Measurements from ENCODE around the gene GPC6. TPM values are rescaled to one million over a fixed set of nuclear protein-coding genes. Genes with fewer than 3 reads are reported as not detected.

GPC6 gene
- total and polyA plus RNA-seq, 2 donors (not counting 1 experiment from before 2014, with no cell fraction given): not detected

DNA sequence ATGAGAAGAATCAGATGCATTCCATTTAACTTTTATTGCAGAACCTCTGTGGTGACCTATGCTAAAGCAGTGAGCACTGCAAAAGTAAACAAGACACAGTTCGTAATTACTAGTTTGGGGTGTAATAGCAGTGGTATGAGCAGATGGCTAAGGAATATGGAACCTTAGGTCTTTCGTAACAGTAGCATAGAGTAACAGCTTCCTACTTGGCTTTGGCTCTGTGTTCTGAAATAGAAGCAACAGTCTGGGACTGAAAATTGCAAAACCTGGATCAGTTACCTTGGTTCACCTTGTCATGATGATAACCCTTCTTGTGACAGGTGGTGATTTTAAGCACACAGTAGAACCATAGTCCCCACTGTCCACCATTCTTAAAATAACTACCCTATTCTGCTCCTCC lies 303.4 kb downstream of the GPC6 start:
- ATAC-seq (ENCODE audit: low read depth): no peak

DNA sequence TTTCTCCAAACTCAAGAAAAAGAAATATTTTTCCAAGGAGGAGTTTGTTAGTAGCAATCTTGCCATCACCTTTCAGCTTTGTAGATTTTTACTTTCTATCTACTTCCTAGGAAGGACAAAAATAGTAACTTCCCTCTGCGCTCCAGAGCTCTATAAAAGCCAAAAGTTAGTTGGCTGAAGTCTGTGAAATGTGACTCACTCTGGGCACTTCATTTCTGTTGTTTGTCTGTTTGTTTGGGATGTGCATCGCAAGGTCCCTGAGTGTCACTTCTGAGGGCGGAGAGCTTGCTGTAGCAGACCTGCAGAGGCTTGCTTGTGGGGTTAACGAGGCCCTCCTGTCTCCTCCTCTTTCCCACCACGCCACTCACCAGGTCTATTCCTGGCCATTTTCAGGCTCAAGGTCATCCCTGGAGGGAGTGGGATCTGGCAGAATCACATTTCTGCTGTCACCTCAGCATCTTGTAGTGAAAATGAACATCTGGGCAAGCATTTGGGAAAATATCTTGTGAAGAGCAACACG lies 307.6 kb downstream of the GPC6 start:
- TF ChIP-seq EZH2 (IDR thresholded peaks at IDR 0.05; ENCODE audit: borderline replicate concordance, insufficient read depth, low read depth, low read length, poor library complexity, severe bottlenecking): no peak
- TF ChIP-seq, protein P1, sequence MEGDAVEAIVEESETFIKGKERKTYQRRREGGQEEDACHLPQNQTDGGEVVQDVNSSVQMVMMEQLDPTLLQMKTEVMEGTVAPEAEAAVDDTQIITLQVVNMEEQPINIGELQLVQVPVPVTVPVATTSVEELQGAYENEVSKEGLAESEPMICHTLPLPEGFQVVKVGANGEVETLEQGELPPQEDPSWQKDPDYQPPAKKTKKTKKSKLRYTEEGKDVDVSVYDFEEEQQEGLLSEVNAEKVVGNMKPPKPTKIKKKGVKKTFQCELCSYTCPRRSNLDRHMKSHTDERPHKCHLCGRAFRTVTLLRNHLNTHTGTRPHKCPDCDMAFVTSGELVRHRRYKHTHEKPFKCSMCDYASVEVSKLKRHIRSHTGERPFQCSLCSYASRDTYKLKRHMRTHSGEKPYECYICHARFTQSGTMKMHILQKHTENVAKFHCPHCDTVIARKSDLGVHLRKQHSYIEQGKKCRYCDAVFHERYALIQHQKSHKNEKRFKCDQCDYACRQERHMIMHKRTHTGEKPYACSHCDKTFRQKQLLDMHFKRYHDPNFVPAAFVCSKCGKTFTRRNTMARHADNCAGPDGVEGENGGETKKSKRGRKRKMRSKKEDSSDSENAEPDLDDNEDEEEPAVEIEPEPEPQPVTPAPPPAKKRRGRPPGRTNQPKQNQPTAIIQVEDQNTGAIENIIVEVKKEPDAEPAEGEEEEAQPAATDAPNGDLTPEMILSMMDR (IDR thresholded peaks at IDR 0.05): no peak

More for the DNA sequence above, 303.4 kb downstream of the GPC6 start:
- TF ChIP-seq EZH2 (IDR thresholded peaks at IDR 0.05; ENCODE audit: borderline replicate concordance, insufficient read depth, low read depth, low read length, poor library complexity, severe bottlenecking): no peak
- TF ChIP-seq, protein P1 (IDR thresholded peaks at IDR 0.05): no peak
- H3K79me2 ChIP-seq (ENCODE audit: control insufficient read depth, insufficient read depth, low read length): no peaks in the 10 kb centered on the region
- no peaks in the 10 kb centered on the region for H3K27me3 ChIP-seq (replicated peaks in 1 of 4; ENCODE audit: control extremely low read depth in 1 of 4, control insufficient read depth in 3 of 4, insufficient read depth in 4 of 4, low read length in 3 of 4)
- H3K9me3 ChIP-seq (ENCODE audit: control extremely low read depth in 1 of 3, control insufficient read depth in 2 of 3, insufficient read depth in 1 of 3, low read length in 2 of 3): no peaks in the 10 kb centered on the region
- intact Hi-C loops (cut with micrococcal nuclease): no loop called here
- ChIA-PET CTCF (no interaction called here), POLR2A (no interaction called here)
- no peaks in the 10 kb centered on the region for H4K20me1 ChIP-seq (ENCODE audit: control insufficient read depth, insufficient read depth, low read length, poor library complexity, severe bottlenecking)
- H3K36me3 ChIP-seq (replicated peaks in 1 of 2; ENCODE audit: control extremely low read depth in 1 of 2, control insufficient read depth in 1 of 2, extremely low read depth in 1 of 2, insufficient read depth in 2 of 2, low read length in 1 of 2): no peaks in the 10 kb centered on the region
- no peaks in the 10 kb centered on the region for H3K4me1 Mint-ChIP-seq
- no peak overlapping the region for H3K4me3 ChIP-seq (ENCODE audit: control extremely low read depth in 1 of 5, extremely low read depth in 1 of 5, insufficient read depth in 1 of 5, low read depth in 2 of 5, low read length in 4 of 5)
- no peaks in the 10 kb centered on the region for H3K9me3 Mint-ChIP-seq (ENCODE audit: insufficient read depth)
- H3K4me1 ChIP-seq (ENCODE audit: control insufficient read depth in 2 of 2, insufficient read depth in 2 of 2, low read length in 2 of 2): no peaks in the 10 kb centered on the region
- no peak overlapping the region for H3K4me3 Mint-ChIP-seq
- no peak for DNase-seq
- 94% methylated on average over 2 of the region's 2 CpGs for WGBS (ENCODE audit: insufficient coverage)
- H3K4me2 ChIP-seq (replicated peaks; ENCODE audit: low read depth, low read length, poor library complexity, severe bottlenecking): no peak overlapping the region
- H3K27ac Mint-ChIP-seq: no peak overlapping the region
- no peak overlapping the region for H2AFZ ChIP-seq (ENCODE audit: insufficient read depth, low read depth, low read length, poor library complexity, severe bottlenecking)
- H3K27me3 Mint-ChIP-seq: no peaks in the 10 kb centered on the region
- no peak overlapping the region for H3K27ac ChIP-seq (ENCODE audit: low read length in 2 of 2)
- H3K9ac ChIP-seq (ENCODE audit: low read length): no peak overlapping the region

More for the DNA sequence above, 307.6 kb downstream of the GPC6 start:
- no peaks in the 10 kb centered on the region for H4K20me1 ChIP-seq (ENCODE audit: control insufficient read depth, insufficient read depth, low read length, poor library complexity, severe bottlenecking)
- ChIA-PET CTCF (no interaction called here), POLR2A (no interaction called here)
- no peaks in the 10 kb centered on the region for H3K27me3 ChIP-seq (replicated peaks in 1 of 4; ENCODE audit: control extremely low read depth in 1 of 4, control insufficient read depth in 3 of 4, insufficient read depth in 4 of 4, low read length in 3 of 4)
- intact Hi-C loops (cut with micrococcal nuclease): no loop called here
- no peaks in the 10 kb centered on the region for H3K4me1 ChIP-seq (ENCODE audit: control insufficient read depth in 2 of 2, insufficient read depth in 2 of 2, low read length in 2 of 2)
- no peaks in the 10 kb centered on the region for H3K36me3 ChIP-seq (replicated peaks in 1 of 2; ENCODE audit: control extremely low read depth in 1 of 2, control insufficient read depth in 1 of 2, extremely low read depth in 1 of 2, insufficient read depth in 2 of 2, low read length in 1 of 2)
- Mint-ChIP-seq H3K9me3 (ENCODE audit: insufficient read depth) (no peaks in the 10 kb centered on the region), H3K27me3 (no peaks in the 10 kb centered on the region), H3K27ac (no peak overlapping the region), H3K4me3 (no peak overlapping the region), H3K4me1 (no peaks in the 10 kb centered on the region)
- no peak for DNase-seq
- no peak overlapping the region for H3K4me2 ChIP-seq (replicated peaks; ENCODE audit: low read depth, low read length, poor library complexity, severe bottlenecking)
- no peak overlapping the region for H2AFZ ChIP-seq (ENCODE audit: insufficient read depth, low read depth, low read length, poor library complexity, severe bottlenecking)
- H3K9ac ChIP-seq (ENCODE audit: low read length): no peak overlapping the region
- ATAC-seq (ENCODE audit: low read depth): no peak
- H3K27ac ChIP-seq (ENCODE audit: low read length in 2 of 2): no peak overlapping the region
- WGBS (ENCODE audit: insufficient coverage): 96% methylated on average over 4 of the region's 6 CpGs
- no peaks in the 10 kb centered on the region for H3K79me2 ChIP-seq (ENCODE audit: control insufficient read depth, insufficient read depth, low read length)
- no peak overlapping the region for H3K4me3 ChIP-seq (ENCODE audit: control extremely low read depth in 1 of 5, extremely low read depth in 1 of 5, insufficient read depth in 1 of 5, low read depth in 2 of 5, low read length in 4 of 5)
- no peaks in the 10 kb centered on the region for H3K9me3 ChIP-seq (ENCODE audit: control extremely low read depth in 1 of 3, control insufficient read depth in 2 of 3, insufficient read depth in 1 of 3, low read length in 2 of 3)

Data from B cell (primary cell).